ENCODE data around the gene TOP1.

GRCh38 chr20:41051009-41051825 is 22.6 kb downstream of the TOP1 start:
- TF ChIP-seq CTCF (conservative IDR thresholded peaks at IDR 0.05 in 1 of 2, IDR thresholded peaks at IDR 0.05 in 1 of 2; ENCODE audit: extremely low read depth in 1 of 2, insufficient read depth in 1 of 2, low read depth in 1 of 2, low read length in 2 of 2) (no peak), EZH2 (IDR thresholded peaks at IDR 0.05; ENCODE audit: borderline replicate concordance, low read length) (no peak)
